CD4-positive, alpha-beta memory T cell (primary cell): ENCODE data around the gene PROSER3. TPM values are rescaled to one million over a fixed set of nuclear protein-coding genes. Genes with fewer than 3 reads are reported as not detected.

Experiments
- CTCF ChIA-PET: fragments of 350-600 bp; sonication (Branson Sonifier 250); formaldehyde crosslinking; loops from one replicate; lab custom pipeline; 2021; ENCODE audit warnings: inconsistent platforms; ENCODE audit not compliant: partially characterized antibody; lab: Charles Lee
- POLR2A ChIA-PET: fragments of 350-600 bp; sonication (Branson Sonifier 250); formaldehyde crosslinking; loops from one replicate; lab custom pipeline; 2021; ENCODE audit not compliant: partially characterized antibody; lab: Charles Lee
- DNase-seq, 5 donors: peaks; one replicate each; pipeline versions ENCODE4 v3.0.0 to v3.0.0-alpha.2; 2020 to 2022; ENCODE audit warnings: mixed read lengths in 1 of 5
- H3K27ac ChIP-seq: one replicate; pipeline ENCODE4 v1.7.0; 2013; ENCODE audit warnings: low read depth, low read length
- H3K27me3 ChIP-seq: 2 replicates; pipeline ENCODE4 v1.7.0; 2013; ENCODE audit warnings: mild to moderate bottlenecking, low read length, moderate library complexity; ENCODE audit not compliant: insufficient read depth
- H3K36me3 ChIP-seq: 2 replicates; pipeline ENCODE4 v1.7.0; 2013; ENCODE audit warnings: mild to moderate bottlenecking, low read length, moderate library complexity; ENCODE audit not compliant: insufficient read depth
- H3K4me1 ChIP-seq: 2 replicates; pipeline ENCODE4 v1.7.0; 2013; ENCODE audit warnings: mild to moderate bottlenecking, low read length, moderate library complexity; ENCODE audit not compliant: insufficient read depth
- H3K4me3 ChIP-seq, 2 donors: one replicate each; pipeline ENCODE4 v1.7.0; 2013; ENCODE audit warnings: low read length in 2 of 2, mild to moderate bottlenecking in 1 of 2
- H3K9me3 ChIP-seq, 2 donors: one replicate each; pipeline ENCODE4 v1.7.0; 2013; ENCODE audit warnings: low read length in 2 of 2, control low read depth in 1 of 2; ENCODE audit not compliant: control insufficient read depth in 1 of 2
- H3K27ac Mint-ChIP-seq, 7 donors: one replicate each; pipeline ENCODE4 v1.8.0; 2020 to 2021; ENCODE audit warnings: mixed read lengths in 7 of 7, mild to moderate bottlenecking in 6 of 7, inconsistent platforms in 3 of 7, moderate library complexity in 3 of 7
- H3K27me3 Mint-ChIP-seq, 2 donors: one replicate each; pipeline ENCODE4 v1.8.0; 2020 to 2021; ENCODE audit warnings: mixed read lengths in 2 of 2
- H3K36me3 Mint-ChIP-seq, 2 donors: one replicate each; pipeline ENCODE4 v1.8.0; 2020 to 2021; ENCODE audit warnings: mixed read lengths in 2 of 2, inconsistent platforms in 1 of 2, mild to moderate bottlenecking in 1 of 2
- H3K4me1 Mint-ChIP-seq, 4 donors: one replicate each; pipeline ENCODE4 v1.8.0; 2020 to 2021; ENCODE audit warnings: mixed read lengths in 4 of 4, mild to moderate bottlenecking in 1 of 4
- H3K4me3 Mint-ChIP-seq, 8 donors: one replicate each; pipeline ENCODE4 v1.8.0; 2020 to 2021; ENCODE audit warnings: mixed read lengths in 8 of 8, mild to moderate bottlenecking in 7 of 8, moderate library complexity in 6 of 8, inconsistent platforms in 3 of 8
- H3K9me3 Mint-ChIP-seq, 8 donors: one replicate each; pipeline ENCODE4 v1.8.0; 2020 to 2021; ENCODE audit warnings: mixed read lengths in 8 of 8, mild to moderate bottlenecking in 5 of 8, inconsistent platforms in 3 of 8, moderate library complexity in 1 of 8
- intact Hi-C: fragments of 100-400 bp; cut with micrococcal nuclease; formaldehyde crosslinking; loops from one replicate; pipeline ENCODE4 v1.15.1; 2023
- polyA plus RNA-seq, 2 donors: library from polyadenylated mRNA; unstranded; fragments of 300-500 nt; fragmentation: Illumina TruSeq; gene quantifications; one replicate each; pipeline ENCODE4 v1.2.3, GENCODE V29; 2021
- total RNA-seq, 2 experiments: library from RNA; stranded (reverse); gene quantifications; one replicate each; pipeline ENCODE4 v1.2.3, GENCODE V29; 2021

PROSER3 gene
- total and polyA plus RNA-seq, 4 experiments from 2014 or later: 2.0 to 46.5 (median 28.4) TPM

- H3K4me3 ChIP-seq: no peak overlapping the region
- POLR2A ChIA-PET: no interaction called here
- no peaks in the 10 kb centered on the region for H3K36me3 ChIP-seq
- no peaks in the 10 kb centered on the region for H3K9me3 ChIP-seq
- peaks cover 3% of the 10 kb centered on the region in 2 donors for H3K27me3 Mint-ChIP-seq
- intact Hi-C loops: no loop called here
- no peak overlapping the region for H3K27ac ChIP-seq
- H3K36me3 Mint-ChIP-seq: no peaks in the 10 kb centered on the region
- no peak overlapping the region for H3K27ac Mint-ChIP-seq
- H3K4me3 Mint-ChIP-seq: no peak overlapping the region
- DNase-seq: no peak
- H3K4me1 Mint-ChIP-seq: peaks cover 2 to 10% (median 7%) of the 10 kb centered on the region in 4 donors
- CTCF ChIA-PET: no interaction called here
- peaks cover 0 to 1% (median 0%) of the 10 kb centered on the region in 8 donors for H3K9me3 Mint-ChIP-seq
- peaks cover 8% of the 10 kb centered on the region for H3K4me1 ChIP-seq
- H3K27me3 ChIP-seq: no peaks in the 10 kb centered on the region
Observed at GRCh38 chr19:35806597-35806996, 48.6 kb downstream of the PROSER3 start.

- Histone ChIP-seq H3K27me3 (no peaks in the 10 kb centered on the region), H3K36me3 (no peaks in the 10 kb centered on the region), H3K4me1 (peaks cover 8% of the 10 kb centered on the region), H3K4me3 (no peak overlapping the region), H3K9me3 (no peaks in the 10 kb centered on the region), H3K27ac (no peak overlapping the region)
- no peak overlapping the region for H3K27ac Mint-ChIP-seq
- H3K27me3 Mint-ChIP-seq: peaks cover 3 to 5% of the 10 kb centered on the region in 2 donors
- peaks cover 2 to 10% (median 7%) of the 10 kb centered on the region in 4 donors for H3K4me1 Mint-ChIP-seq
- peaks cover 0 to 1% (median 0%) of the 10 kb centered on the region in 8 donors for H3K9me3 Mint-ChIP-seq
- no peaks in the 10 kb centered on the region for H3K36me3 Mint-ChIP-seq
- intact Hi-C loops: no loop called here
- no peak for DNase-seq
- ChIA-PET CTCF (no interaction called here), POLR2A (no interaction called here)
- no peak overlapping the region for H3K4me3 Mint-ChIP-seq
Observed at GRCh38 chr19:35807633-35808032, 49.7 kb downstream of the PROSER3 start.

GRCh38 chr19:35811317-35812219, 53.6 kb downstream of the PROSER3 start:
- Mint-ChIP-seq H3K9me3 (peaks cover 0 to 6% (median 0%) of the 10 kb centered on the region in 8 donors), H3K4me1 (no peaks in the 10 kb centered on the region), H3K27ac (no peak overlapping the region), H3K36me3 (no peaks in the 10 kb centered on the region), H3K27me3 (peaks cover 13% of the 10 kb centered on the region in 2 donors), H3K4me3 (no peak overlapping the region)
- no peaks in the 10 kb centered on the region for H3K4me1 ChIP-seq
- H3K9me3 ChIP-seq: no peaks in the 10 kb centered on the region
- POLR2A ChIA-PET: no interaction called here
- CTCF ChIA-PET: interaction anchor here (0.7 kb wide), 1 partner anchor 117 kb away, joined by 4 read pairs; no protein-coding TSS in a partner anchor
- DNase-seq: no peak
- H3K27ac ChIP-seq: no peak overlapping the region
- intact Hi-C loops: no loop called here
- no peak overlapping the region for H3K4me3 ChIP-seq
- H3K27me3 ChIP-seq: no peaks in the 10 kb centered on the region
- no peaks in the 10 kb centered on the region for H3K36me3 ChIP-seq

GRCh38 chr19:35812220-35813042, 54.5 kb downstream of the PROSER3 start, which contains the start of gene PRODH2:
PRODH2 (minus strand) TSS chr19:35812845; CDS start chr19:35812805, 40 bp downstream.
- Mint-ChIP-seq H3K27me3 (peaks cover 14% of the 10 kb centered on the region in 2 donors), H3K4me3 (no peak within 1 kb of the TSS), H3K27ac (peak within 1 kb of the TSS in 1 of 7 donors; percentile 35), H3K4me1 (no peaks in the 10 kb centered on the region), H3K36me3 (no peaks in the 10 kb centered on the region), H3K9me3 (peaks cover 0 to 6% (median 0%) of the 10 kb centered on the region in 8 donors)
- intact Hi-C loops: no loop called here
- H3K27ac ChIP-seq: no peak within 1 kb of the TSS
- no peaks in the 10 kb centered on the region for H3K36me3 ChIP-seq
- POLR2A ChIA-PET: no interaction called here
- no peaks in the 10 kb centered on the region for H3K27me3 ChIP-seq
- CTCF ChIA-PET: no interaction called here
- H3K4me1 ChIP-seq: no peaks in the 10 kb centered on the region
- DNase-seq: no peak
- H3K9me3 ChIP-seq: no peaks in the 10 kb centered on the region
- H3K4me3 ChIP-seq: no peak within 1 kb of the TSS

GRCh38 chr19:35813043-35813890, 55.3 kb downstream of the PROSER3 start:
- POLR2A ChIA-PET: no interaction called here
- peaks cover 0 to under 1% (median 0%) of the 10 kb centered on the region in 4 donors for H3K4me1 Mint-ChIP-seq
- H3K9me3 Mint-ChIP-seq: peaks cover 0 to 6% (median 0%) of the 10 kb centered on the region in 8 donors
- no peak for DNase-seq
- no peaks in the 10 kb centered on the region for H3K27me3 ChIP-seq
- H3K4me1 ChIP-seq: no peaks in the 10 kb centered on the region
- CTCF ChIA-PET: interaction anchor here (0.7 kb wide), 1 partner anchor 316 kb away, joined by 3 read pairs; no protein-coding TSS in a partner anchor
- intact Hi-C loops: no loop called here
- peaks cover 16% of the 10 kb centered on the region in 2 donors for H3K27me3 Mint-ChIP-seq
- no peak overlapping the region for H3K27ac ChIP-seq
- no peaks in the 10 kb centered on the region for H3K9me3 ChIP-seq
- peak overlapping the region in 1 of 7 donors; percentile 35 for H3K27ac Mint-ChIP-seq
- no peaks in the 10 kb centered on the region for H3K36me3 Mint-ChIP-seq
- no peak overlapping the region for H3K4me3 Mint-ChIP-seq
- H3K4me3 ChIP-seq: no peak overlapping the region
- no peaks in the 10 kb centered on the region for H3K36me3 ChIP-seq

- H3K4me1 ChIP-seq: no peaks in the 10 kb centered on the region
- POLR2A ChIA-PET: no interaction called here
- no peak overlapping the region for H3K27ac Mint-ChIP-seq
Observed at GRCh38 chr19:35816262-35816661, 58.3 kb downstream of the PROSER3 start.

More at GRCh38 chr19:35816262-35816661, 58.3 kb downstream of the PROSER3 start:
- Histone ChIP-seq H3K27ac (no peak overlapping the region), H3K36me3 (no peaks in the 10 kb centered on the region), H3K27me3 (no peaks in the 10 kb centered on the region), H3K4me3 (no peak overlapping the region), H3K9me3 (no peaks in the 10 kb centered on the region)
- intact Hi-C loops: no loop called here
- H3K27me3 Mint-ChIP-seq: peaks cover 17% of the 10 kb centered on the region in 2 donors
- DNase-seq: no peak
- H3K4me1 Mint-ChIP-seq: peaks cover 0 to 1% (median 0%) of the 10 kb centered on the region in 4 donors
- peaks cover 0 to 4% (median 0%) of the 10 kb centered on the region in 8 donors for H3K9me3 Mint-ChIP-seq
- no peak overlapping the region for H3K4me3 Mint-ChIP-seq
- CTCF ChIA-PET: no interaction called here
- no peaks in the 10 kb centered on the region for H3K36me3 Mint-ChIP-seq
